Neural cell (in vitro differentiated cells): ENCODE results near the gene GJD2. TPM values are rescaled to one million over a fixed set of nuclear protein-coding genes. Genes with fewer than 3 reads are reported as not detected.

Source experiments
- H2AFZ ChIP-seq: fragments of 200-600, 300-800 bp; sonication (generic), shearing (Covaris generic); 2 replicates; pipeline ENCODE4 v1.6.0; 2014; ENCODE audit warnings: low read depth, mild to moderate bottlenecking, antibody characterized with exemption, low read length, moderate library complexity
- H3F3A ChIP-seq: fragments of 200-600 bp; shearing (Covaris generic); 2 replicates; pipeline ENCODE4 v1.6.1; 2016; ENCODE audit warnings: mild to moderate bottlenecking, moderate library complexity, mixed read lengths, antibody characterized with exemption, low read length; ENCODE audit not compliant: insufficient read depth, poor library complexity, severe bottlenecking
- H3K27ac ChIP-seq: fragments of 200-600, 300-800 bp; sonication (generic), shearing (Covaris generic); 2 replicates; pipeline ENCODE4 v1.5.1; 2014; ENCODE audit warnings: mild to moderate bottlenecking, low read length, moderate library complexity
- H3K27me3 ChIP-seq: fragments of 300-800, 200-600 bp; sonication (generic), shearing (Covaris generic); 2 replicates; pipeline ENCODE4 v1.6.0; 2014; ENCODE audit warnings: mild to moderate bottlenecking, low read depth, low read length, moderate library complexity; ENCODE audit not compliant: insufficient read depth
- H3K36me3 ChIP-seq: fragments of 300-800, 200-600 bp; sonication (generic), shearing (Covaris generic); 2 replicates; pipeline ENCODE4 v1.5.1; 2014; ENCODE audit warnings: mild to moderate bottlenecking, antibody characterized with exemption, low read length, moderate library complexity; ENCODE audit not compliant: insufficient read depth
- H3K4me2 ChIP-seq: fragments of 300-800, 200-600 bp; sonication (generic), shearing (Covaris generic); 2 replicates; pipeline ENCODE4 v1.6.0; 2014; ENCODE audit warnings: mild to moderate bottlenecking, low read length
- H3K4me3 ChIP-seq: fragments of 300-800, 200-600 bp; sonication (generic), shearing (Covaris generic); 2 replicates; pipeline ENCODE4 v1.5.1; 2014; ENCODE audit warnings: mild to moderate bottlenecking, low read length, moderate library complexity
- H3K79me2 ChIP-seq: fragments of 200-600 bp; shearing (Covaris generic); replicated peaks from 2 replicates; pipeline ENCODE4 v1.6.0; 2014; ENCODE audit warnings: mild to moderate bottlenecking, low read length, moderate library complexity; ENCODE audit not compliant: insufficient read depth
- H3K9ac ChIP-seq: fragments of 300-800, 200-600 bp; sonication (generic), shearing (Covaris generic); 2 replicates; pipeline ENCODE4 v1.6.1; 2016; ENCODE audit warnings: mild to moderate bottlenecking, low read length, mixed read lengths
- H3K9me2 ChIP-seq: fragments of 200-600 bp; shearing (Covaris generic); 2 replicates; pipeline ENCODE4 v1.6.1; 2016; ENCODE audit warnings: mild to moderate bottlenecking, low read length, mixed read lengths; ENCODE audit not compliant: insufficient read depth
- H3K9me3 ChIP-seq: fragments of 200-600, 300-800 bp; sonication (generic), shearing (Covaris generic); 2 replicates; pipeline ENCODE4 v1.6.1; 2016; ENCODE audit warnings: mild to moderate bottlenecking, mixed run types, low read length, moderate library complexity, mixed read lengths
- H4K20me1 ChIP-seq: fragments of 200-600 bp; shearing (Covaris generic); 2 replicates; pipeline ENCODE4 v1.6.1; 2016; ENCODE audit warnings: mild to moderate bottlenecking, mixed run types; ENCODE audit not compliant: insufficient read depth
- EP300 ChIP-seq: fragments of 450-650 bp; conservative IDR thresholded peaks from 2 replicates; pipeline ENCODE4 v1.6.1; 2014; ENCODE audit warnings: antibody characterized with exemption, mild to moderate bottlenecking, moderate library complexity; ENCODE audit not compliant: poor library complexity, severe bottlenecking
- EZH2 ChIP-seq: fragments of 200-600, 300-800 bp; shearing (Covaris generic), sonication (generic); IDR thresholded peaks from 2 replicates; pipeline ENCODE4 v1.6.1; 2014; ENCODE audit warnings: antibody characterized with exemption, low read length, borderline replicate concordance, mild to moderate bottlenecking; ENCODE audit not compliant: insufficient read depth, poor library complexity, severe bottlenecking
- MXI1 ChIP-seq: fragments of 450-650 bp; conservative IDR thresholded peaks from 2 replicates; pipeline ENCODE4 v1.6.1; 2014; ENCODE audit warnings: antibody characterized with exemption, mild to moderate bottlenecking; ENCODE audit not compliant: poor library complexity, severe bottlenecking
- POLR2AphosphoS5 ChIP-seq: IDR thresholded peaks from 2 replicates; pipeline ENCODE4 v1.6.1; 2012
- RAD21 ChIP-seq: fragments of 450-650 bp; conservative IDR thresholded peaks from 2 replicates; pipeline ENCODE4 v1.6.1; 2014; ENCODE audit warnings: antibody characterized with exemption, mild to moderate bottlenecking, moderate library complexity
- REST ChIP-seq: IDR thresholded peaks from 2 replicates; pipeline ENCODE4 v1.6.1; 2012; ENCODE audit warnings: borderline replicate concordance
- SMC3 ChIP-seq: fragments of 450-650 bp; conservative IDR thresholded peaks from 2 replicates; pipeline ENCODE4 v1.6.1; 2014; ENCODE audit warnings: antibody characterized with exemption, mild to moderate bottlenecking, moderate library complexity; ENCODE audit not compliant: poor library complexity
- TAF1 ChIP-seq: IDR thresholded peaks from 2 replicates; pipeline ENCODE4 v1.6.1; 2012; ENCODE audit warnings: low read depth
- polyA plus RNA-seq: library from polyadenylated mRNA; depleted of rRNA; stranded (reverse); fragments of >200 nt; gene quantifications from 2 replicates; pipeline ENCODE4 v1.2.3, GENCODE V29; 2014
- TF ChIP-seq, protein P1 (sequence below): fragments of 450-650 bp; IDR thresholded peaks from 2 replicates; pipeline ENCODE4 v1.5.1; 2014; ENCODE audit warnings: antibody characterized with exemption, mild to moderate bottlenecking, moderate library complexity; ENCODE audit not compliant: poor library complexity, severe bottlenecking

GJD2 gene
- polyA plus RNA-seq, 1 donor from 2014 or later = 4.6 TPM

DNA sequence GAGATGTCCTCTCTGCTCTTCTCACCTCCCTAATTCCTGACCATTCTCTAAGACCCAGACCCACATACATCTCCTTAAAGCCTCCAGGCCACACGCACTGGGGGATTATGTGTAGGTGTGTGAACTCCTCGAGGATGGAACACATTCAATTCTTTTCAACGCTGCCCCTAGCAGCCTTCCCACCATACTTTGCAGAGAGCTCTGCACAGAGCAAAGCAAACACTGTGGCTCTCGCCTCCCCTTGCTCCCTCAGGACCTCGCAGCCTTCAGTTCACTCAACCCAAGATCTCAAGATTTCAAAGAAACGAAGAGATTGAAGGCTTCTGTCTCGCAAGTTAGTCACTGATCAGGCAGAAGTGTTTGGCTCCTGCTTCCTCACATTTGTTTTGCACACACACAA lies 34.5 kb upstream of the GJD2 start:
- Histone ChIP-seq H3F3A (no peaks in the 10 kb centered on the region), H3K9me3 (no peaks in the 10 kb centered on the region), H4K20me1 (no peaks in the 10 kb centered on the region), H3K27ac (no peak overlapping the region), H3K36me3 (no peaks in the 10 kb centered on the region), H3K4me3 (no peak overlapping the region), H3K4me2 (no peak overlapping the region), H3K9ac (no peak overlapping the region), H3K79me2 (no peaks in the 10 kb centered on the region), H3K27me3 (peaks cover under 1% of the 10 kb centered on the region), H2AFZ (no peak overlapping the region), H3K9me2 (no peaks in the 10 kb centered on the region)
- no peak for TF ChIP-seq SMC3

- Histone ChIP-seq H3K9me3 (no peaks in the 10 kb centered on the region), H3K9ac (no peak overlapping the region), H3F3A (no peaks in the 10 kb centered on the region), H3K9me2 (no peaks in the 10 kb centered on the region), H3K4me2 (no peak overlapping the region), H2AFZ (no peak overlapping the region), H3K36me3 (no peaks in the 10 kb centered on the region), H3K4me3 (no peak overlapping the region), H3K79me2 (no peaks in the 10 kb centered on the region), H3K27ac (no peak overlapping the region), H3K27me3 (no peaks in the 10 kb centered on the region), H4K20me1 (no peaks in the 10 kb centered on the region)
- no peak for TF ChIP-seq EZH2
- TF ChIP-seq SMC3 = no peak
- no peak for TF ChIP-seq POLR2AphosphoS5
- TF ChIP-seq TAF1 = no peak
- TF ChIP-seq MXI1 = no peak
- TF ChIP-seq REST = no peak
- TF ChIP-seq EP300 = no peak
- TF ChIP-seq RAD21 = no peak
- TF ChIP-seq, protein P1, sequence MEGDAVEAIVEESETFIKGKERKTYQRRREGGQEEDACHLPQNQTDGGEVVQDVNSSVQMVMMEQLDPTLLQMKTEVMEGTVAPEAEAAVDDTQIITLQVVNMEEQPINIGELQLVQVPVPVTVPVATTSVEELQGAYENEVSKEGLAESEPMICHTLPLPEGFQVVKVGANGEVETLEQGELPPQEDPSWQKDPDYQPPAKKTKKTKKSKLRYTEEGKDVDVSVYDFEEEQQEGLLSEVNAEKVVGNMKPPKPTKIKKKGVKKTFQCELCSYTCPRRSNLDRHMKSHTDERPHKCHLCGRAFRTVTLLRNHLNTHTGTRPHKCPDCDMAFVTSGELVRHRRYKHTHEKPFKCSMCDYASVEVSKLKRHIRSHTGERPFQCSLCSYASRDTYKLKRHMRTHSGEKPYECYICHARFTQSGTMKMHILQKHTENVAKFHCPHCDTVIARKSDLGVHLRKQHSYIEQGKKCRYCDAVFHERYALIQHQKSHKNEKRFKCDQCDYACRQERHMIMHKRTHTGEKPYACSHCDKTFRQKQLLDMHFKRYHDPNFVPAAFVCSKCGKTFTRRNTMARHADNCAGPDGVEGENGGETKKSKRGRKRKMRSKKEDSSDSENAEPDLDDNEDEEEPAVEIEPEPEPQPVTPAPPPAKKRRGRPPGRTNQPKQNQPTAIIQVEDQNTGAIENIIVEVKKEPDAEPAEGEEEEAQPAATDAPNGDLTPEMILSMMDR = no peak
These were observed 31.4 kb upstream of the GJD2 start for GRCh38 chr15:34786206-34786605.

DNA sequence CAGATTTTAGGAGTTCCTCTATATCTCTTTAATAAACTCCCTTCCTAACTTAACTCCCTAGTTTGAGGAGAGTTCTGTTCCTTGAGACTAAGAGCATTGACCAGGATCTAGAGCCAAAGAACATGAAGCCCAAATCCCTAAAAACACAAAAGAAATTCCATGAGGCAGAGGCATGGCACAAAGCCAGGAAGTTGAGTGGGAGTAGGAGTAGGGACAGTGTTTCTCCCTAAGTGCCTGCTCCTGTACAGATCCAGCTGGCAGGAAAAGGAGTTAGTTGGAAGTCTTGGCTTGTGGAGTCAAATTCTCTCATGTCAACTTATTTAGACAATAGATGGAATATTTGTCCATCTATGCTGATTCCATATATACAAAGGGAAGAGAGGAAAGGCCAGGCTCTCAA lies 29.2 kb upstream of the GJD2 start:
- TF ChIP-seq REST (no peak), RAD21 (no peak), EP300 (no peak), EZH2 (no peak), SMC3 (no peak), POLR2AphosphoS5 (no peak), TAF1 (no peak), MXI1 (no peak)
- TF ChIP-seq, protein P1 = no peak
- Histone ChIP-seq H3K79me2 (no peaks in the 10 kb centered on the region), H3K27me3 (no peaks in the 10 kb centered on the region), H3K4me2 (no peak overlapping the region), H2AFZ (no peak overlapping the region), H3F3A (no peaks in the 10 kb centered on the region), H4K20me1 (no peaks in the 10 kb centered on the region), H3K9ac (no peak overlapping the region), H3K27ac (no peak overlapping the region), H3K9me2 (no peaks in the 10 kb centered on the region), H3K9me3 (peaks cover 9% of the 10 kb centered on the region), H3K36me3 (no peaks in the 10 kb centered on the region), H3K4me3 (no peak overlapping the region)
